Endothelial cell of umbilical vein (primary cell): ENCODE measurements around the gene RCAN1. TPM values are rescaled to one million over a fixed set of nuclear protein-coding genes. Genes with fewer than 3 reads are reported as not detected.

Source experiments
- BruUV-seq: library from RNA; stranded (reverse); fragments of 400-500 nt; replicated peaks from 2 replicates; lab custom pipeline; 2021; lab: Mats Ljungman, UMichigan
- CTCF ChIA-PET: fragments of 300-600, 350-600 bp; sonication (Branson Sonifier 250); formaldehyde crosslinking; loops from one replicate; lab custom pipeline; 2021; ENCODE audit warnings: antibody characterized with exemption, inconsistent platforms; lab: Charles Lee
- POLR2A ChIA-PET: fragments of 300-600, 350-600 bp; sonication (Branson Sonifier 250); formaldehyde crosslinking; loops from one replicate; lab custom pipeline; 2021; ENCODE audit warnings: antibody characterized with exemption, inconsistent platforms; lab: Charles Lee
- DNase-seq: peaks from one replicate; pipeline ENCODE4 v3.0.0-alpha.2; 2011; ENCODE audit warnings: low read depth, low spot score
- FAIRE-seq: peaks from 2 replicates; lab custom pipeline; 2011; peaks lifted over from hg19 to GRCh38; lab: Jason Lieb, UNC
- H2AFZ ChIP-seq: 2 replicates; pipeline ENCODE4 v1.6.0; 2012; ENCODE audit warnings: low read depth, low read length, control low read depth, inconsistent platforms
- H3K27ac ChIP-seq: 2 replicates; pipeline ENCODE4 v1.5.1; 2011; ENCODE audit warnings: low read depth, mild to moderate bottlenecking, control low read depth, low read length, moderate library complexity; ENCODE audit not compliant: insufficient read depth
- H3K27me3 ChIP-seq, 2 experiments: 2 replicates each; pipeline versions ENCODE4 v1.6.0 to v1.6.1; 2011; ENCODE audit warnings: low read length in 2 of 2, mixed read lengths in 1 of 2; ENCODE audit not compliant: control insufficient read depth in 2 of 2, insufficient read depth in 2 of 2
- H3K36me3 ChIP-seq, 2 experiments: 2 replicates in 1 of 2; 3 replicates in 1 of 2; pipeline ENCODE4 v1.5.1; 2011; ENCODE audit warnings: low read length in 2 of 2, mild to moderate bottlenecking in 1 of 2, moderate library complexity in 1 of 2; ENCODE audit not compliant: control insufficient read depth in 2 of 2, insufficient read depth in 2 of 2; ENCODE audit errors: extremely low read depth in 1 of 2
- H3K4me1 ChIP-seq: 3 replicates; pipeline ENCODE4 v1.5.1; 2011; ENCODE audit warnings: mild to moderate bottlenecking, low read length; ENCODE audit not compliant: control insufficient read depth, insufficient read depth; ENCODE audit errors: extremely low read depth
- H3K4me2 ChIP-seq: 2 replicates; pipeline ENCODE4 v1.6.1; 2011; ENCODE audit warnings: low read length, control low read depth, mixed read lengths; ENCODE audit not compliant: insufficient read depth
- H3K4me3 ChIP-seq, 3 experiments: fragments of 200-600 bp in 1 of 3; sonication (generic), shearing (Covaris generic) in 1 of 3; replicated peaks in 1 of 3; 2 replicates each; pipeline ENCODE4 v1.5.1; 2011 to 2016; ENCODE audit warnings: control low read depth in 3 of 3, low read length in 3 of 3, mild to moderate bottlenecking in 2 of 3, inconsistent platforms in 1 of 3, low read depth in 1 of 3, moderate library complexity in 1 of 3; ENCODE audit not compliant: insufficient read depth in 1 of 3
- H3K79me2 ChIP-seq: 2 replicates; pipeline ENCODE4 v1.6.0; 2012; ENCODE audit warnings: low read length, inconsistent platforms; ENCODE audit not compliant: control insufficient read depth, insufficient read depth
- H3K9ac ChIP-seq: replicated peaks from 2 replicates; pipeline ENCODE3; 2011; ENCODE audit warnings: low read length, control low read depth; ENCODE audit not compliant: insufficient read depth; ENCODE audit errors: extremely low read depth
- H3K9me1 ChIP-seq: replicated peaks from 3 replicates; pipeline ENCODE4 v1.6.0; 2011; ENCODE audit warnings: mild to moderate bottlenecking, low read length; ENCODE audit not compliant: control insufficient read depth, insufficient read depth; ENCODE audit errors: extremely low read depth
- H3K9me3 ChIP-seq: replicated peaks from 2 replicates; pipeline ENCODE4 v1.5.1; 2012; ENCODE audit warnings: low read length, inconsistent platforms; ENCODE audit not compliant: control insufficient read depth, insufficient read depth
- H4K20me1 ChIP-seq: replicated peaks from 2 replicates; pipeline ENCODE3; 2011; ENCODE audit warnings: mild to moderate bottlenecking, low read length; ENCODE audit not compliant: control insufficient read depth, insufficient read depth; ENCODE audit errors: extremely low read depth
- EZH2 ChIP-seq: IDR thresholded peaks from 2 replicates; pipeline ENCODE4 v1.6.1; 2012; ENCODE audit warnings: borderline replicate concordance, low read depth, mild to moderate bottlenecking, moderate library complexity, low read length, inconsistent platforms; ENCODE audit not compliant: severe bottlenecking
- FOS ChIP-seq: IDR thresholded peaks from 2 replicates; pipeline ENCODE4 v1.6.1; 2011; ENCODE audit warnings: mild to moderate bottlenecking, low read length, moderate library complexity, borderline replicate concordance; ENCODE audit not compliant: insufficient read depth
- GATA2 ChIP-seq: IDR thresholded peaks from 2 replicates; pipeline ENCODE4 v1.7.0; 2011; ENCODE audit warnings: low read depth, mild to moderate bottlenecking, moderate library complexity, mixed read lengths, low read length; ENCODE audit not compliant: insufficient read length, insufficient read depth
- JUN ChIP-seq: IDR thresholded peaks from 2 replicates; pipeline ENCODE4 v1.6.1; 2011; ENCODE audit warnings: borderline replicate concordance, low read depth; ENCODE audit not compliant: insufficient read length, insufficient read depth
- MYC ChIP-seq: IDR thresholded peaks from one replicate; pipeline ENCODE4 v1.6.1; 2011; ENCODE audit warnings: mild to moderate bottlenecking, low read depth, low read length
- POLR2A ChIP-seq: IDR thresholded peaks from 2 replicates; pipeline ENCODE4 v1.6.1; 2012; ENCODE audit warnings: low read depth, mild to moderate bottlenecking, control low read depth, low read length
- POLR2AphosphoS5 ChIP-seq: IDR thresholded peaks from 2 replicates; pipeline ENCODE4 v1.6.1; 2012; ENCODE audit warnings: low read depth, mild to moderate bottlenecking, control low read depth, low read length, moderate library complexity; ENCODE audit not compliant: insufficient read depth
- dilution Hi-C: fragments of 300-500 bp; cut with MboI; formaldehyde crosslinking; loops from one replicate; pipeline ENCODE4 v1.15.0; 2019; ENCODE audit warnings: low sequenced_read_pairs; ENCODE audit not compliant: extremely low pct_ligation_motif_present
- intact Hi-C: fragments of 100-400 bp; cut with micrococcal nuclease; formaldehyde crosslinking; loops from one replicate; pipeline ENCODE4 v1.10.0; 2022
- polyA plus RNA-seq, 4 experiments: library from polyadenylated mRNA; depleted of rRNA in 3 of 4; stranded (reverse) in 3 of 4; unstranded in 1 of 4; fragments of >200 nt; gene quantifications; 2 replicates each; pipeline versions ENCODE4 v1.2.1 to v1.2.3, GENCODE V29; 2011 to 2012; ENCODE audit warnings: missing spikeins in 1 of 4
- total RNA-seq: library from RNA; stranded (reverse); gene quantifications from 2 replicates; pipeline ENCODE4 v1.2.3, GENCODE V29; 2021
- TF ChIP-seq, protein P1 (sequence below), 2 donors: IDR thresholded peaks; 1 replicate in 1 of 2; 2 replicates in 1 of 2; pipeline ENCODE4 v1.5.1; 2011; ENCODE audit warnings: low read length in 2 of 2, mild to moderate bottlenecking in 2 of 2, moderate library complexity in 2 of 2, control low read depth in 1 of 2, inconsistent platforms in 1 of 2, low read depth in 1 of 2; ENCODE audit not compliant: insufficient read depth in 1 of 2; ENCODE audit errors: extremely low read depth in 1 of 2
- TF ChIP-seq, protein P2 (sequence below): IDR thresholded peaks from 2 replicates; pipeline ENCODE4 v1.6.1; 2011; ENCODE audit not compliant: insufficient read depth, insufficient read length

Gene RCAN1
- total and polyA plus RNA-seq, 2 donors (not counting 3 experiments of a cell fraction or from before 2014, with no cell fraction given) = 9.7 to 16.5 TPM

DNA sequence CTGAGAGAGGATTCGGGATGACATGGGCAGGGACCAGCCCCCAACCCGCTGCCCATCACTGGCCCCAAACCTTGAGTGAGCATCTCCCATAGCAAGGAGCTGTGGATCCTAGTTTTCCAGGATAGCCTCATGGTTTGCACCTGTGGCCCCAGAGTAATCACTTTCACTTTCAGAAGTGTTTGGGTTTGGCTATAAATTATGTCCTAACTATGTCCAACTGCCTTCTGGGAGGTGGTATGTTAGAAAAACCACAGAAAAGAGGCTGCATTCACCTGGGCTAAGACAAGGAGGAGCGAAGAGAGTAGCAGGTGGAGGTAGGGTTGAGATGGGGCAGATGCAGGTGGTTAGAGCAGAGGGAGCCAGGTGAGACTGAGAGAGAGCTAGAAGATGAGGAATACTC is 34.5 kb upstream of the RCAN1 start:
- Histone ChIP-seq H3K4me3 (no peak overlapping the region), H3K27ac (no peak overlapping the region), H3K27me3 (peaks cover 1 to 12% of the 10 kb centered on the region in 2 experiments), H3K79me2 (no peaks in the 10 kb centered on the region), H3K4me1 (no peaks in the 10 kb centered on the region), H3K36me3 (no peaks in the 10 kb centered on the region), H3K9me3 (no peaks in the 10 kb centered on the region), H4K20me1 (no peaks in the 10 kb centered on the region), H3K4me2 (no peak overlapping the region), H2AFZ (no peak overlapping the region), H3K9ac (no peak overlapping the region), H3K9me1 (no peaks in the 10 kb centered on the region)
- CTCF ChIA-PET = no interaction called here
- no peak for TF ChIP-seq POLR2AphosphoS5
- TF ChIP-seq GATA2 = no peak
- no peak for TF ChIP-seq MYC
- TF ChIP-seq JUN = no peak
- TF ChIP-seq, protein P1, sequence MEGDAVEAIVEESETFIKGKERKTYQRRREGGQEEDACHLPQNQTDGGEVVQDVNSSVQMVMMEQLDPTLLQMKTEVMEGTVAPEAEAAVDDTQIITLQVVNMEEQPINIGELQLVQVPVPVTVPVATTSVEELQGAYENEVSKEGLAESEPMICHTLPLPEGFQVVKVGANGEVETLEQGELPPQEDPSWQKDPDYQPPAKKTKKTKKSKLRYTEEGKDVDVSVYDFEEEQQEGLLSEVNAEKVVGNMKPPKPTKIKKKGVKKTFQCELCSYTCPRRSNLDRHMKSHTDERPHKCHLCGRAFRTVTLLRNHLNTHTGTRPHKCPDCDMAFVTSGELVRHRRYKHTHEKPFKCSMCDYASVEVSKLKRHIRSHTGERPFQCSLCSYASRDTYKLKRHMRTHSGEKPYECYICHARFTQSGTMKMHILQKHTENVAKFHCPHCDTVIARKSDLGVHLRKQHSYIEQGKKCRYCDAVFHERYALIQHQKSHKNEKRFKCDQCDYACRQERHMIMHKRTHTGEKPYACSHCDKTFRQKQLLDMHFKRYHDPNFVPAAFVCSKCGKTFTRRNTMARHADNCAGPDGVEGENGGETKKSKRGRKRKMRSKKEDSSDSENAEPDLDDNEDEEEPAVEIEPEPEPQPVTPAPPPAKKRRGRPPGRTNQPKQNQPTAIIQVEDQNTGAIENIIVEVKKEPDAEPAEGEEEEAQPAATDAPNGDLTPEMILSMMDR (IDR thresholded peaks at IDR 0.05; ENCODE audit: extremely low read depth in 1 of 2, insufficient read depth in 1 of 2, low read depth in 1 of 2, low read length in 2 of 2) = no peak
- TF ChIP-seq FOS = no peak
- TF ChIP-seq EZH2 = no peak
- TF ChIP-seq, protein P2, sequence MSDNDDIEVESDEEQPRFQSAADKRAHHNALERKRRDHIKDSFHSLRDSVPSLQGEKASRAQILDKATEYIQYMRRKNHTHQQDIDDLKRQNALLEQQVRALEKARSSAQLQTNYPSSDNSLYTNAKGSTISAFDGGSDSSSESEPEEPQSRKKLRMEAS = no peak
- no peak for TF ChIP-seq POLR2A
- dilution Hi-C loops (no loop called here), intact Hi-C loops (no loop called here)
- FAIRE-seq (no peak), DNase-seq (no peak)
- BruUV-seq = no TSS peak
- POLR2A ChIA-PET = no interaction called here
